Activated CD4-positive, CD25-positive, alpha-beta regulatory T cell treated with anti-CD3 and anti-CD28 coated beads, Interleukin-2, amount 50 U/mL, for 24 hours (primary cell): ENCODE results near the gene ADAM12.
"Not testable (repeated sequence)": the region's sequence is repeated elsewhere in the genome, so short reads cannot be mapped to it uniquely, and the experiment has no call there.

Experiments used
- ATAC-seq, 2 donors: fragments of 150-1000 bp; cut with Tn5 transposase; one replicate each; pipeline ENCODE4 v1.10.0; 2021; ENCODE audit warnings: mild to moderate bottlenecking in 1 of 2, moderate library complexity in 1 of 2

The ADAM12 gene

GRCh38 chr10:126207313-126207771 is 180.9 kb downstream of the ADAM12 start:
- no peak for ATAC-seq

- ATAC-seq: no peak
Measured at GRCh38 chr10:126205486-126206205, 182.6 kb downstream of the ADAM12 start.

GRCh38 chr10:126204320-126204719 is 184.0 kb downstream of the ADAM12 start:
- no peak for ATAC-seq

- ATAC-seq: no peak
Measured at GRCh38 chr10:126203746-126204145, 184.5 kb downstream of the ADAM12 start.

GRCh38 chr10:126201603-126202002 is 186.7 kb downstream of the ADAM12 start:
- ATAC-seq: no peak

- no peak for ATAC-seq
Measured at GRCh38 chr10:126199221-126199998, 188.9 kb downstream of the ADAM12 start.

GRCh38 chr10:126198681-126199080 is 189.6 kb downstream of the ADAM12 start:
- no peak for ATAC-seq

- ATAC-seq: no peak
Measured at GRCh38 chr10:126197036-126197543, 191.2 kb downstream of the ADAM12 start.

- ATAC-seq: no peak
Measured at GRCh38 chr10:126196281-126196680, 192.0 kb downstream of the ADAM12 start.

GRCh38 chr10:126191192-126191591 is 197.1 kb downstream of the ADAM12 start:
- no peak for ATAC-seq

- no peak for ATAC-seq
Measured at GRCh38 chr10:126188679-126189200, 199.5 kb downstream of the ADAM12 start.

- no peak for ATAC-seq
Measured at GRCh38 chr10:126187399-126187798, 200.9 kb downstream of the ADAM12 start.

GRCh38 chr10:126186766-126187165 is 201.5 kb downstream of the ADAM12 start:
- no peak for ATAC-seq

- ATAC-seq: no peak
Measured at GRCh38 chr10:126185676-126186447, 202.4 kb downstream of the ADAM12 start.

GRCh38 chr10:126181626-126182025 is 206.7 kb downstream of the ADAM12 start:
- ATAC-seq: no peak

GRCh38 chr10:126179637-126180036 is 208.6 kb downstream of the ADAM12 start:
- ATAC-seq: no peak

- no peak for ATAC-seq
Measured at GRCh38 chr10:126177417-126178030, 210.8 kb downstream of the ADAM12 start.

- ATAC-seq: no peak
Measured at GRCh38 chr10:126175641-126176262, 212.5 kb downstream of the ADAM12 start.

- not testable (repeated sequence) for ATAC-seq
Measured at GRCh38 chr10:126172755-126173154, 215.5 kb downstream of the ADAM12 start.

GRCh38 chr10:126171555-126171954 is 216.7 kb downstream of the ADAM12 start:
- ATAC-seq: no peak

GRCh38 chr10:126170776-126171175 is 217.5 kb downstream of the ADAM12 start:
- ATAC-seq: no peak

- ATAC-seq: no peak
Measured at GRCh38 chr10:126170371-126170770, 217.9 kb downstream of the ADAM12 start.
